GM18511 (cell line): ENCODE data around the gene KYAT1.

Experiments used
- ATAC-seq: cut with Tn5 transposase; IDR thresholded peaks from one replicate; pipeline ENCODE4 v1.9.1; 2021; ENCODE audit warnings: mild to moderate bottlenecking, moderate library complexity; ENCODE audit not compliant: unreplicated experiment

The KYAT1 gene

DNA sequence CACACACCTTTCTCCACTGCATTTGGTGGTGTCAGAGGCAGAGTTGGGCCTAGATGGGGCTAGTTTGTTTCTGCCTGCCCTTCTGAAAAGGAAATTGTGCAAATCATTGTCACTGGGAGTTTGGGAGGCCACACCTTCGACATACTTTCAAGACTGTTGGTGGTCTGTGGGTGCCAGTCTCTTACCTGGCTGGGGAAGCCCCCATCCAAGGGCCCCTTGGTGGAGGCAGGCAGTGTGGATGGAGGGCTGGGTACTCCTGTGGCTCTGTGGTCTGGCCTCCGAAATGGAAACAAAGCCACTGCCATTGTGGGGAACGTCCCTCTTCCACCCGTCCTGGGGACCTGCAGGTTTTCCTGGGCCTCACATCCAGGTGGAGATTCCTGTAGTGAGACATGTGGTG lies 28.1 kb upstream of the KYAT1 start:
- ATAC-seq: no peak

DNA sequence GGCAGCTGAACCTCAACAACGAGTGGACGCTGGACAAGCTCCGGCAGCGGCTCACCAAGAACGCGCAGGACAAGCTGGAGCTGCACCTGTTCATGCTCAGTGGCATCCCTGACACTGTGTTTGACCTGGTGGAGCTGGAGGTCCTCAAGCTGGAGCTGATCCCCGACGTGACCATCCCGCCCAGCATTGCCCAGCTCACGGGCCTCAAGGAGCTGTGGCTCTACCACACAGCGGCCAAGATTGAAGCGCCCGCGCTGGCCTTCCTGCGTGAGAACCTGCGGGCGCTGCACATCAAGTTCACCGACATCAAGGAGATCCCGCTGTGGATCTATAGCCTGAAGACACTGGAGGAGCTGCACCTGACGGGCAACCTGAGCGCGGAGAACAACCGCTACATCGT lies 26.6 kb upstream of the KYAT1 start:
- no peak for ATAC-seq

DNA sequence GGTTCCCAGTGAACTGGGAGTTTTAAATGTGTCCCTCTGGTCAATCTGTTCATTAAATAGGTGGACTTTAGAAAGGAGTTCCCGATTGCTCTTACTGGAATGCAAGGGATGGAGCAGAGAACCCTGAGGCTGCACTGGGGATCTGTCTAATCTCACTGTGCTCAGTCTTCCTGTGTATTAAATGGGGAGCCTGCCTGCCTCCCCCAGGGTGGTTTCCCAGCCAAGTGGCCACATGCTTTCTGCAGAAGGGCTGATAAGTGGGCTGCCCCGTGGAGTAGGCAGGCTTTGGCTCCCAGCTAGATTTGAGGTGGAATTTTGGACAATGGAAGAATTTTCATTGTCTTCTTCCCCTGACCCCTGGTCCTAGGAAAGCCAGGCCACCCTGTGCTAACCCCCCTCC lies 25.0 kb upstream of the KYAT1 start:
- no peak for ATAC-seq

DNA sequence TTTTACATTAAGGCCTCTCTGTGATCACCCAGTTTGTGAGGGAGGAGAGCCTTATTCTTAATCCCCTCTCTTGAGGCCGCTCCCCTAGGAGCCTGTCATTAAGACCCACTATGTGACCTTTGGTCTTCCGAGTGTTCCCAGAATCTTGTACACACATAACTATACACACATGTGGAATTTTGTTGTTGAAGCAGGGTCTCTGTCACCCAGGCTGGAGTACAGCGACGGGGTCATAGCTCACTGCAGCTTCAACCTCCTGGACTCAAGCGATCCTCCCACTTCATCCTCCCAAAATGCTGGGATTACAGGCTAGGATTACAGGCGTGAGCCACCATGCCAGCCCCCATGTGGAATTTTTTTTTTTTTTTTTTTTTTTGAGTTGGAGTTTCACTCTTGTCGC lies 24.2 kb upstream of the KYAT1 start:
- ATAC-seq: no peak

DNA sequence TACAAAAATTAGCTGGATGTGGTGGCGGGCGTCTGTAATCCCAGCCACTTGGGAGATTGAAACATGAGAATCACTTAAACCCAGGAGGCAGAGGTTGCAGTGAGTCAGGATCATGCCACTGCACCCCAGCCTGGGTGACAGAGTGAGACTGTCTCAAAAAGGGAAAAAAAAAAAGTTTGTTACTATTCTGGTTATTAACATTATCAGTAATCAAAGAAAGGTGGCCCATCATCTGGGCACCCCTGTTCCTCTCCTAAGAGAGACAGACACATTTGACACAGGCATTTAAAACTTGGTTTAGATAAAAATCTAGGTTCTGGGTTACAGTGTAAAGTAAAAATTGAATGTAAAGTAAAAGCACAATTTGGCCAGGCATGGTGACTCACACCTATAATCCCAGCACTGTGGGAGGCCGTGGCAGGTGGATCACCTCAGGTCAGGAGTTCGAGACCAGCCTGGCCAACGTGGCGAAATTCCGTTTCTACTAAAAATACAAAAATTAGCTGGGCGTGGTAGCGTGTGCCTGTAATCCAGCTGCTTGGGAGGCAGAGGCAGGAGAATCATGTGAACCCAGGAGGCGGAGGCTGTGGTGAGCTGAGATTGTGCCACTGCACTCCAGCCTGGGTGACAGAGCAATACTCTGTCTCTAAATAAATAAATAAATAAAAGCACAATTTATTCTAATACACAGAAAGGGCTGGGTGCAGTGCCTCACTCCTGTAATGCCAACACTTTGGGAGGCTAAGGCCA lies 22.3 kb upstream of the KYAT1 start:
- ATAC-seq: no peak

DNA sequence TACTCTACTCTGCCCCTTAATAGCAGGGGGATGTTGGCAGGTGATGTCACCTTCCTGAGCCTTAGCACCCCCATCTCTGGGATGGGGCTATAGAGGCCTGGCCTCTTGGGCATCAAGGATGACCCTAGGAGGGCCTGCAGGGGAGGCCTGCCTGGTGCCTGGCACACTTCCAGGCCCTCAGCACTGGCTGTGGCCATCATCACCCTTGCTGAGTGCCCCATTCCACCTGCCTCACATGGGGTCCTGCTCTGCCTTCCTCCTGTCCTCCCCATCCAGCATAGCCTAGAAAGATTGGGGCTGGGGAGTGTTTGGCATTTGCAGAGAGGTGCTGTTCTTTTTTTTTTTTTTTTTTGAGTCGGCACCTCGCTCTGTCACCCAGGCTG lies 21.3 kb upstream of the KYAT1 start:
- no peak for ATAC-seq

DNA sequence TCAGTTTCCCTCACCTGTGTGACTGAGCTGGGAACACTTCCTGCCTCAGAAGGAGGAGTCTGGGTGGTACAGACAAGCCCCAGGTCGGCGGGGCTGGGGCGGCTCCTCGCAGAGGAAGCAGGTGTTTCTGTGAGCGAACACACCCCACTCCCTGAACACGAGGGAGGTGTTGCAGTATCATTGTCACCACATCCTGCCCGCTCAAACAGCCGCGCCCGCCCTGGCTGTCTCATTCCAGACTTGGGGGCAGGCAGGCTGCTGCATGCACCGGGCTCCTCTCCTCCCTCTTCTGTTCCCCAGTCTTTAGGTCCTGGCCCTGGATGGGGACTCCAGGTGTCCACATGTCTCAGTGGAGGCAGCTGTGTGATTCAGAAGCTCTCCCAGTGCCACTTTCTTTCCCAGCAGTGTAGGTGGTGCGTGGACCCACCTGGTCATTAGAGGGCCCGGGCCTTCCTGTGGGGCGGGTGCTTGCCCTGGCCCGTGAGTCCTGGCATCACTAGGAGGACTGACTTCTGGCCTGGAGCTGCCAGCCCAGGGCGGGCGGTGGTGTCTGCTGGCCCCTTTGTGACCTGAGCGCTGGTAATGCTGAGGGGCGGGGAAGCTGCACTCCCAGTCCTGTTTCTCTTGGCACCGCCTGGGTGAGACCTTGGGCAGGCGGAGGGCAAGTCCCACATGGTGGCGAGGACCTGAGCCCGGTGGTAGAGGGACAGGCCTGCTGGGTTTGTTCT lies 20.8 kb upstream of the KYAT1 start:
- ATAC-seq: peak; percentile 90

DNA sequence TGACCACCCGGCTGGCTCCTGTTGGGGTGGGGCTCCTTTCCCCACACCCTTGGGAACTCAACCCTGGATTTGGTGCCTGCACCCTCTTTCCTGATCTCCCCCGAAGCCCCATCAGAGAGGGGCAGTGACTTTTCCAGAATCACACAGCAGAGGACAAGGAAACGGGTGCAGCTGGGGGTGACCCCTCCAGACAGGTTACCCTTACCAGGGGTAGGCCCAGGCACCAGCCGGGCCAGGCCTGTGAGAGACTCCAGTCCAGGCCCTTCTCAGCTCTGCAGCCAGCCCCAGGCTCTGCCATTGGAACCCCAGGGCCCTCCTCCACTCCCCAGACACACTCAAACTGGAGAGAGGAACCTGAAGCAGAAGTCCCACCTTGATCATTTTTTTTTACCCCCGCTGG lies 20.1 kb upstream of the KYAT1 start:
- no peak for ATAC-seq

DNA sequence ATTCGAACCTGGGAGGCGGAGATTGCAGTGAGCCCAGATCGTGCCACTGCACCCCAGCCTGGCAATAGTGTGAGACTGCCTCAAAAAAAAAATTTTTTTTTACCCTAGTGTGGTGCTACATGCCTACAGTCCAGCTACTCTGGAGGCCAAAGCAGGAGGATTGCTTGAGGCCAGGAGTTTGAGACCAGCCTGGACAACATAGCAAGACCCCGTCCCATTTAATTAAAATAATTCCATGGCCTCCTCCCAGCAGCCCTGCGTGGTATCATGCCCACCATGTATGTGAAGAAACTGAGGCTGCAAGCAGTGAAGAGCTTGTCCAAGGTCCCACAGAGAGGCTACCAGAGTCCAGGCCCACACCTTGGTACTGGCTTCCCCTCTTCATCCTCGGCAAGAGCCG lies 19.6 kb upstream of the KYAT1 start:
- ATAC-seq: no peak

DNA sequence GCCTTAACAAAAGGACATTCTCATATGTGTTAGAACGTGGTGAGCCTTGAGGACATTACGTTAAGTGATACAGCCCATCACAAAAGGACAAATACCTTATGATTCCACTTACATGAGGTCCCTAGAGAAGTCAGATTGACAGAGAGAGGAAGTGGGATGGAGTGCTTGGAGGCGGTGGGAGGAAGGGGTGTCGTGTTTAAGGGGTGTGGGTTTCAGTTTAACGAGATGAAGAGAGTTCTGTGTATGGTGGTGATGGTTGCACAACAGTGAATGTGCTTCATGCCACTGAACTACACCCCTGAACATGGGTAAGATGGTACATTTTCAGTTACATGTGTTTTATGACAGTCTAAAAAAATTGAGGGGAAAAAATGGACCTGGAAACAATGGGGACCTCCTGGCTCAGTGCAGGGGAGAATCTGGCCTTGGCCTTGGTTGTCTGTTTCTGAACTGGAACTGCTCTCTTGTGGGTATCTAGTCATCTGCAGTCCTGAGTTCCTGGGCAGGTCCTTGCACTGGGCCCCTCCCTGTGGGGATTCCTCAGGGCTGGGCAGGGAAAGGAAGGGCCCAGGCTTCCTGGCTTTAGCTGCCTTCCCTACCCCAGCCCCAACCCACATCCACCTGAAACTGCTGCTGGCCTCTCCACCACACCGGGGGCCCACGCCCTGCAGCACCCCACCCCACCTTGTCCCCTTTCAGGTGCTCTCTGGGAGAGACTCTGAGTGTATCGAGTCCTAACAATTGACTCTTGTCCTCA lies 18.0 kb upstream of the KYAT1 start:
- ATAC-seq: no peak

DNA sequence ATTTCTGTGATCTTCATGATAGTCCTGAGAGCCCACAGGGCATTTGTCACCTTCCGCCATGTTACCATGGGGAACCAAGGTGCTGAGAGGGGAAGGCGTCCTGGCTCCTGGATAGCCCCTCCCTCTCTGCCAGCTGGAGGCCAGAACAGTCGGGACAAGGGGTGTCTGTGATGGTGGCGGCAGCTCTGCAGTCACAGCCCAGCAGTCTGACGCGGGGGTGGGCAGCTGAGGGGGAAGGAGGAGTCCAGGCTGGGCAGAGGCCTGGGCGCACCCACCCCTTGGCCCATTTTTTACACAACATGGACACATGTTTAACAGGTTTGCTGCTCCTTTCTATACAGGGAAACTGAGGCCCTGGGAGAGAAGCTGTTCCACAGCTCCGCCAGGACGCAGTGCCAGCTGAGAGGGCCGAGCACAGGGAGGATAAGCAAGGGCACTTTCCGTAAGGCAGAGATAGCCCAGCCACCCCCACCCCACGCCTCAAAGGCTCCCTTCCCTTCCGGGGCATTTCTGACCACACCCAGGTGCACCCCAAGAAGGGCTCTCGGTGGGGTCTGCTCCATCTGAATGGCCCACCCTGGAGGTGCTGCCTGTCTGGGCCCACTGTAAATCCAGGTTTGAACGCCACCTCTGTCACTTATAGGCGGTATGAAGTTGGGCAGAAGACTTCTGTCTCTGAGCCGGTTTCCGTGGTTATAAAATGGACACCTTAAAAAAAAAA lies 17.3 kb upstream of the KYAT1 start:
- no peak for ATAC-seq

DNA sequence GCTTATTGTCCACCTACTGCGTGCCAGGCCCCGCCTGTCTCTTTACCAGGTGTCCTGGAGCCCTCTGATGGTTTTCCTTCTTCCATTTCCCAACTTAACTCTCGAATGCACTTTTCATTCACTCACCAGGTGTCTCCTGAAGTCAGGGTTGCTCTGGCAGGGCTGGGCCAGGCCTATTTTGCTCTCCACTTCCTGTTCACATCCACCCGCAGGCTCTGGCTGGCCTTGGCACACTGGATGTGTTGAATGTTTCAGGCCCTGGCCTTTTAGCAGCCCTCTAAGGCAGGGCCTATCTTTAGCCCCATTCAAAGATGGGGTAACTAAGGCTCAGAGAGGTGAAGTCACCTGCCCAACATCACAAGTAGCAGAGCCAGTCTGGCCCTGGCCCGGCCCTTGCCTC lies 16.6 kb upstream of the KYAT1 start:
- ATAC-seq: no peak

DNA sequence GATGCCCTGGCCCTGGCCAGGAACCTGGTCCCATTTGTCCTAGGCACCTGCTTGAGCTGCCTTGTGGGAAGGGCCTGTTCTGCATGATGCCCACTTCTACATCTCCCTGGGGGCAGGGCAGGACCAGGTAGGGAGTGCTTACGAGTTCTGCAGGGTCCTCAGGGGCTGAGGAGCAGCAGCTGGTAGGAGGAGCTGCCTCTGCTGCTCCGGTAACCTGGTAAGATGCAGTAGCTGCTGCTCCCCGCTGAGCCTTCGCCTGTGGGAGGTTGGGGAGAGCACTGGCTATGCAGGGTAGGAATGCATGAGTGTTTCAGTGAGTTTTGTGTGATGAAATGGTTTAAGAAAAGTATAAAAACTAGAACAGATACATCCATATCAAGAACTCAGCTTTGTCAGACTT lies 13.8 kb upstream of the KYAT1 start:
- no peak for ATAC-seq

DNA sequence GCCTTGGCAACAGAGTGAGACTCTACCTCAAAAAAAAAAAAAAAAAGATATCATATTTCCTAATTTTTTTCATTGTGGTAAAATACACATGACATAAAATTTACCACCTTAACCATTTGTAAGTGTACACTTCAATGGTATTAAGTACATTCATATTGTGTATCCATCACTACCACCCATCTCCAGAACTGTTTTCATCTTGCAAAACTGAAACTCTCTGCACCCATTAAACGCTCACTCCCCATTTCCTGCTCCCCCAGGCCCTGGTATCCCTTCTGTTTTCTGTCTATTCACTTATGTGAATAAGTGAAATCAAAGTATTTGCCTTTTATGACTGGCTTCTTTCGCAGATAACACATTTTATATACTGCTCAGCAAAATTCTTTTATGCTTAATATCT lies 13.0 kb upstream of the KYAT1 start:
- no peak for ATAC-seq

DNA sequence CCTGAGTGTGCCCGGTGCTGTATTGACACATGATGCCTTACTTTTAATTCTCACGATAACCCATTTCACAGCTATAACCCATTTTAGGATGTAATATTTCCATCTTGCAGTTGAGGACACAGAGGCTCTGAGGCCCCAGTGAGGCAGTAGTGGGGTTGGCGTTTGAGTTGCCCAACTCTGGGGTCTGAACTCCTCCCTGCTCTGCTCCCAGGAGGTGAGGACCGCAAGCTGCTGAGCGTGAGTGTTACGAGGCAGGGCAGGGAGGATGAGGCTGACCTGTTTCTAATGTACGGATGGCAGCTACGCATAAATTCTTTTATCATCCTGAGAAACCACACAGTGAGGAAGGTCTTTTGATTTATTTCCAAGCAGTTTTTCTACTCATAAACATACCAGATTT lies 11.6 kb upstream of the KYAT1 start:
- no peak for ATAC-seq

DNA sequence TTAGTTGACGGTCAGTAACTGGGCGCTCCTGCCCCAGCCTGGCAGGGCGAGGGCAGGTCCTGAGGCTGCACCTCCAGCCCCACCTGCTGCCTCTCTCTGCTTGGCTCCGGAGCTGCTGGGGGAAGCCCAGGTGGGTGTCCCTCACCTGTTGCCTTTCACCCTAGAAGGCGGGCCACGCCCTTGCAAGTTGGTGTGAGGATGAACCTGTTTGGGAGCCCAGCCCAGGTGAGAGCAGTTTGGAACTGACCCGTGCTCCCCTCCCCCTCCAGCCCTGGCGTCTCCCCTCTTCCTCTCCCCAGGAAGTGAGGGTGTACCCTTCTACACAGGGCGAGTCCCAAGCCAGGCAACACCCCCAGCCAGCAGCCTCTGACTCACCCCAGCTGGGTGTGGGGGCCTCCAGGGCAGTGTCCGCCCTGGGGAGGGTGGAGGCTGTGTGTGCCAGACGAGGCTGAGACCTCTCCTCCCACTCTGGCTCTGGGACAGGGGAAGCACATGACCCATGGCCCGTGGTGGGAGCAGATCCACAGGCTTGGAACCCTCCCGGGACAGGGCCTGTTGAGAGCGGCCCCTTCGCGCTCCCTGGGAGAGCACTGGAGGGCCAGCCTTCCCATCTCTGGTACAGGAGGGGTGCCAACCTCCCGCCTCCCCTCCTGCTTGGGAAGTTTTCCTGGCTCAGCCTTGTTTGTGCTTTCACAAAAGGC lies 10.6 kb upstream of the KYAT1 start:
- no peak for ATAC-seq

DNA sequence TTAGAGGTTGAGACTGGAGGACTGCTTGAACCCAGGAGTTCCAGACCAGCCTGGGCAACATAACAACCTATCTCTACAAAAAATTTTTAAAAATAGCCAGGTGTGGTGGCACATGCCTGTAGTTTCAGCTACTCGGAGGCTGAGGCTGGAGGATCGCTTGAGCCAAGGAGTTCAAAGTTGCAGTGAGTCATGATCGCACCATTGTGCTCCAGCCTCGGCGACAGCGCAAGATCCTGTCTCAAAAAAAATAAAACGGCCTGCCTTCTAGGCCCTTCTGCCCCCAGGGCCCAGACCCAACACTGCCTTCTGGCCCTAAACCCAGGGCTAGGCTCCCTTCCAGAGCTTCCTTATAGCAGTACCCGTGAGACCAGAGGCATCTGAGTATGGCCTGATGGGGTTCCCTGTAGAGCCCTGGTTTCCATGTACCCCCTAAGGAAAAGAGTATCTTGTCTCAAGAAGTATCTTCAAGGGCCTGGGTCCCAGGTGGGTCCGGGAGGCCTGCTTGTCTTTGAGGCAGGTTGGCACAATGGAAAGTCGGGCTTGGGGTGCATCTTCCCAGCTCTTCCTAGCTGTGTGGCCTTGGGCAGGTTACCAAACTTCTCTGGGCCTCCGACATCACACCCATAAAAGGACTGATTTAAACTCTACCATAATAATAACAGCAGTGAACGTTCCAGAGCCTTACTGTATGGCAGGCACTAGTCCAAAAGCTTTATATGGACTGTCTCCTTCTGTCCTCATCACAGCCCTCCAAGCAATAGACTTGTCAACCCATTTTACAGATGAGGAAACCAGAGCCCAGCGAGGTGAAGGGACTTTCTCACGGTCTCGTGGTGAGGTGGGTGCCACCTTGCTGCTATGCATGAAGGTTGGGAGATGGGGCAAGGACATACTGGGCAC lies 9.8 kb upstream of the KYAT1 start:
- no peak for ATAC-seq

DNA sequence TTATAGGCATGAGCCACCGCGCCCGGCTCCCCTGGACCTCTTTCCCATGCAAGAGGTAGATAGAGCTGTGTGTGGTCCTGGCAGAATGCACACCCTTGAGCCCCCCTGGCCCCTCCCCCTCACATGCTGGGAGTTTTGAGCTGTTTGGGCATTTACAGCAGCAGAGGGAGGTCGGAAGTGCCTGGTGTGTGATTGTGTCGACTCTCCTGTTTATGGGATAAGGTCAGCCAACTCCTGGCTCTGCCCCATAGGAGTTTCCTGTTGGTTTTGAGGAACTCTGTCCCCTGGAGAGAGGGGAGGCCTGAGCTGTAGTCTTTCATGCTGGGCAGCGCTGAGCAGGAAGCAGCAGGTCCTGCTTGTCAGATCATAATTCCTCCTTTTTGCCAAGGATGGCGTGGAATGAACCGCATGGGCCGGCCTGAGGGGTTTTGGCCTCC lies 6.2 kb upstream of the KYAT1 start:
- ATAC-seq: no peak

DNA sequence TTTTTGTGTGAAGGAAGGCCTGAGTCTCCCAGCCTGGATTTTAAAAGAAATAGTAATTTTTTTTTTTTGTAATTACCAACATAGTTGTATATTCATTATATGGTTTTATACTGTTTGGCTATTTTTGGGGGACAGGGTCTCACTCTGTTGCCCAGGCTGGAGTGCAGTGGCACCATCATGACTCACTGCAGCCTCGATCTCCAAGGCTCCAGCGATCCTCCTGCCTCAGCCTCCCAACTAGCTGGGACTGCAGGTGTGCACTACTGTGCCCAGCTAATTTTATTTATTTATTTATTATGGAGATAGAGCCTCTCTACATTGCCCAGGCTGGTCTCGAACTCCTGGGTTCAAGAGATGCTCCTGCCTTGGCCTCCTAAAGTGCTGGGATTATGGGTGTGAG lies 5.3 kb upstream of the KYAT1 start:
- no peak for ATAC-seq
